Kidney (tissue), 14 donors: ENCODE data around the gene WWP2. TPM values are rescaled to one million over a fixed set of nuclear protein-coding genes. Genes with fewer than 3 reads are reported as not detected.

ENCODE experiments used
- DNase-seq, 5 donors: peaks; one replicate each; pipeline ENCODE4 v3.0.0-alpha.2; 2013 to 2020
- FAIRE-seq: peaks from 2 replicates; lab custom pipeline; 2012; peaks lifted over from hg19 to GRCh38; lab: Jason Lieb, UNC
- H3K27ac ChIP-seq, 2 donors: one replicate each; pipeline ENCODE4 v1.7.0; 2013; ENCODE audit warnings: low read depth in 2 of 2, low read length in 2 of 2, inconsistent platforms in 1 of 2
- H3K27me3 ChIP-seq: one replicate; pipeline ENCODE4 v1.7.1; 2013; ENCODE audit warnings: low read length, inconsistent platforms; ENCODE audit not compliant: control insufficient read depth, insufficient read depth
- H3K36me3 ChIP-seq, 3 donors: one replicate each; pipeline versions ENCODE4 v1.7.0 to v1.7.1; 2013; ENCODE audit warnings: low read length in 3 of 3, control low read depth in 1 of 3, inconsistent platforms in 1 of 3; ENCODE audit not compliant: insufficient read depth in 3 of 3, control insufficient read depth in 2 of 3
- H3K4me1 ChIP-seq, 3 donors: one replicate each; pipeline versions ENCODE4 v1.7.0 to v1.7.1; 2013; ENCODE audit warnings: low read length in 3 of 3, inconsistent platforms in 1 of 3, low read depth in 1 of 3; ENCODE audit not compliant: control insufficient read depth in 2 of 3, insufficient read depth in 2 of 3
- H3K4me3 ChIP-seq, 3 donors: one replicate each; pipeline versions ENCODE4 v1.7.0 to v1.8.1; 2013; ENCODE audit warnings: low read length in 3 of 3, control low read depth in 1 of 3, inconsistent platforms in 1 of 3
- H3K9ac ChIP-seq, 3 donors: one replicate each; pipeline versions ENCODE4 v1.7.0 to v1.7.1; 2013; ENCODE audit warnings: low read length in 3 of 3, control low read depth in 1 of 3, inconsistent platforms in 1 of 3
- H3K9me3 ChIP-seq, 3 donors: one replicate each; pipeline versions ENCODE4 v1.7.0 to v1.7.1; 2013; ENCODE audit warnings: low read length in 3 of 3, control low read depth in 1 of 3, inconsistent platforms in 1 of 3; ENCODE audit not compliant: control insufficient read depth in 2 of 3, insufficient read depth in 1 of 3
- CTCF ChIP-seq: IDR thresholded peaks from 3 replicates; pipeline ENCODE4 v1.5.1; 2012; ENCODE audit warnings: mild to moderate bottlenecking, moderate library complexity, borderline replicate concordance; ENCODE audit not compliant: insufficient read depth; ENCODE audit errors: extremely low read depth
- intact Hi-C: fragments of 100-400 bp; cut with DNase I; formaldehyde crosslinking; loops from one replicate; pipeline ENCODE4 v1.11.1; 2022
- polyA plus RNA-seq: library from polyadenylated mRNA; stranded (reverse); fragments of 350-450 nt; fragmentation: Illumina TruSeq; extraction: RNeasy Lipid Tissue Mini Kit (QIAGEN cat#74804); gene quantifications from one replicate; pipeline ENCODE4 v1.2.3, GENCODE V29; 2014; ENCODE audit warnings: low read depth, low replicate concordance; ENCODE audit not compliant: insufficient read depth
- total RNA-seq: library from RNA; stranded (reverse); fragmentation: NEBNext Ultra II Directional; extraction: Animal tissue kit (Norgen Biotek cat#: 25700); gene quantifications from one replicate; pipeline ENCODE4 v1.2.1, GENCODE V29; 2021
- donor health status: control.
- donor health status: control.
- donor health status: control.
- donor health status: control.
- donor health status: control.
- donor health status: DM: yes; HTN: yes; CAD: no.
- donor health status: Normal renal cell carcinoma (clear cell type).

WWP2 gene
- total and polyA plus RNA-seq, 2 donors from 2014 or later, result 30.0 to 128 TPM

GRCh38 chr16:69793526-69793925 lies 31.4 kb downstream of the WWP2 start:
- peaks cover 2 to 7% (median 3%) of the 10 kb centered on the region in 3 donors for H3K36me3 ChIP-seq
- H3K4me3 ChIP-seq, result no peak overlapping the region
- H3K9me3 ChIP-seq, result no peaks in the 10 kb centered on the region
- peaks cover 3 to 8% (median 6%) of the 10 kb centered on the region in 3 donors for H3K4me1 ChIP-seq
- intact Hi-C loops, result loop anchor here (10.0 kb wide), 1 partner anchor 141 kb away; no protein-coding TSS in a partner anchor
- H3K27ac ChIP-seq, result no peak overlapping the region
- H3K9ac ChIP-seq, result no peak overlapping the region
- no peak for TF ChIP-seq CTCF
- FAIRE-seq, result no peak
- no peaks in the 10 kb centered on the region for H3K27me3 ChIP-seq
- no peak for DNase-seq

GRCh38 chr16:69794486-69794885 lies 32.4 kb downstream of the WWP2 start:
- H3K36me3 ChIP-seq, result peaks cover 0 to 14% (median 10%) of the 10 kb centered on the region in 3 donors
- H3K27ac ChIP-seq, result no peak overlapping the region
- H3K27me3 ChIP-seq, result no peaks in the 10 kb centered on the region
- no peaks in the 10 kb centered on the region for H3K9me3 ChIP-seq
- peaks cover 3 to 8% (median 6%) of the 10 kb centered on the region in 3 donors for H3K4me1 ChIP-seq
- no peak for TF ChIP-seq CTCF
- no peak overlapping the region for H3K4me3 ChIP-seq
- H3K9ac ChIP-seq, result no peak overlapping the region
- DNase-seq, result no peak
- intact Hi-C loops, result loop anchor here (10.0 kb wide), 1 partner anchor 140 kb away; no protein-coding TSS in a partner anchor
- no peak for FAIRE-seq

GRCh38 chr16:69796285-69797118 lies 34.4 kb downstream of the WWP2 start:
- Histone ChIP-seq H3K9me3 (no peaks in the 10 kb centered on the region), H3K4me3 (peak overlapping the region; percentile 12 to 36 (median 28)), H3K27me3 (no peaks in the 10 kb centered on the region), H3K4me1 (peaks cover 3 to 8% (median 6%) of the 10 kb centered on the region in 3 donors), H3K36me3 (peaks cover 0 to 21% (median 14%) of the 10 kb centered on the region in 3 donors), H3K27ac (no peak overlapping the region), H3K9ac (peak overlapping the region in 1 of 3 donors; percentile 38)
- DNase-seq (peak in 4 of 5 donors; percentile 50 to 92 (median 70)), FAIRE-seq (no peak)
- intact Hi-C loops, result loop anchor here (10.0 kb wide), 1 partner anchor 138 kb away; no protein-coding TSS in a partner anchor
- TF ChIP-seq CTCF, result peak; percentile 92
